Esophagus (tissue), 2 donors: ENCODE measurements around the gene SLC25A38. TPM values are rescaled to one million over a fixed set of nuclear protein-coding genes. Genes with fewer than 3 reads are reported as not detected.

Source experiments
- H3K27ac ChIP-seq, 2 donors: one replicate each; pipeline ENCODE4 v1.5.1; 2013; ENCODE audit warnings: low read depth in 2 of 2, mild to moderate bottlenecking in 2 of 2, inconsistent platforms in 1 of 2, low read length in 1 of 2, moderate library complexity in 1 of 2
- H3K27me3 ChIP-seq, 2 donors: one replicate each; pipeline ENCODE4 v1.6.1; 2013; ENCODE audit warnings: low read length in 2 of 2, control low read depth in 1 of 2, mild to moderate bottlenecking in 1 of 2; ENCODE audit not compliant: insufficient read depth in 2 of 2, control insufficient read depth in 1 of 2
- H3K36me3 ChIP-seq, 2 donors: one replicate each; pipeline ENCODE4 v1.6.1; 2013; ENCODE audit warnings: low read length in 1 of 2; ENCODE audit not compliant: control insufficient read depth in 2 of 2, insufficient read depth in 2 of 2
- H3K4me1 ChIP-seq, 2 donors: one replicate each; pipeline ENCODE4 v1.6.1; 2013; ENCODE audit warnings: low read length in 1 of 2; ENCODE audit not compliant: control insufficient read depth in 2 of 2, insufficient read depth in 2 of 2
- H3K4me3 ChIP-seq, 2 donors: one replicate each; pipeline ENCODE4 v1.5.1; 2013; ENCODE audit warnings: low read length in 2 of 2, mild to moderate bottlenecking in 2 of 2, low read depth in 1 of 2, moderate library complexity in 1 of 2
- H3K9me3 ChIP-seq, 2 donors: one replicate each; pipeline ENCODE4 v1.6.1; 2013; ENCODE audit warnings: mild to moderate bottlenecking in 2 of 2, low read depth in 1 of 2, low read length in 1 of 2, moderate library complexity in 1 of 2; ENCODE audit not compliant: control insufficient read depth in 2 of 2, insufficient read depth in 1 of 2
- WGBS, 2 donors: extraction: QIAGEN DNeasy Blood & Tissue Kit; methylation state at CpG; one replicate each; pipeline ENCODE4 v1.1.7; 2013; 5-methylcytosine and 5-hydroxymethylcytosine counted together
- polyA plus RNA-seq, 2 donors: library from polyadenylated mRNA; stranded (reverse); fragments of 200-250 nt; gene quantifications; one replicate each; pipeline ENCODE4 v1.2.3, GENCODE V29; 2013
- donor health status: healthy with polysubstance abuse.
- donor health status: Bipolar disorder and iron deficiency.

Gene SLC25A38, protein sequence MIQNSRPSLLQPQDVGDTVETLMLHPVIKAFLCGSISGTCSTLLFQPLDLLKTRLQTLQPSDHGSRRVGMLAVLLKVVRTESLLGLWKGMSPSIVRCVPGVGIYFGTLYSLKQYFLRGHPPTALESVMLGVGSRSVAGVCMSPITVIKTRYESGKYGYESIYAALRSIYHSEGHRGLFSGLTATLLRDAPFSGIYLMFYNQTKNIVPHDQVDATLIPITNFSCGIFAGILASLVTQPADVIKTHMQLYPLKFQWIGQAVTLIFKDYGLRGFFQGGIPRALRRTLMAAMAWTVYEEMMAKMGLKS
- 10 to 100 TPM in 1 of 2 donors, 1 to 10 TPM in 1; 9.2 to 11.9 TPM for polyA plus RNA-seq

DNA sequence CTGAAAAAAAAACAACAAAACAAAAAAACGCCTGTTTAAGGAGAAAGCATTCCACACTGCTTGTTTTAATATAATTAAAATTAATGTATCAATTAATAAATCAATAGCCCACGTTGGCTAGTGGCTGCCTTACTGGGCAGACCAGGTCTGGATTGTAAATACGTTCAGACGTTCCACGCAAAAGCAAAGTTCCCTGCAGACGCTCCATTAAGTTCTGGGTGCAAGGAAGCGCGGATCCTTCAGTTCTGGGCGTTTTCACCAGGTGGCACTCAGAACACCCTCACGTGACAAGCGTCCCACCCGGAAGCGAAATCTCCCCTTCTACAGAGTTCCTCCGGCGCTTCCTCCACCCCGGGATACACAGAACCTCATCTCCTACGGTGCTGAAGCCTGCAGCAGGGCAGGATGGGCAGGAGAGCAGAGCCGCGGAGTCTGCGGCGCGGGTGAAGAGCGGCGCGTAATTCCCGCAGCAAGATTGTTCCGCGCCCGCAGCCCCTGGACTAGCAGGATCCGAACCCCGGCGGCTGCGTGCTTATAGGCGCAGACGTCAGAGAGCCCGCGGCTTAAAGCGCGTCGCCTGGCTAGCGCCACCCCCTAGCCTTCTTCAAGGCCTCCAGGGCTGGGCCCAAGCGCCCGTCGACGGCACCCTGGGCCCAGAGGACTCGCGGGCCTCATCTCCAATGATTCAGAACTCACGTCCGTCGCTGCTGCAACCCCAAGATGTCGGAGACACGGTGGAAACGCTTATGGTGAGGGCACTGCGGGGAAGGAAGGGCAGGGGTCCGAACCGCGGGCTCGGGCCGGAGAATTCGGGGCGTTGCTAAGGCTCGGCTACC is at the start of gene SLC25A38:
Gene SLC25A38, plus strand, starts transcription at position 326 of the 836 bp plus-strand sequence. Its CDS starts 355 bp downstream, at position 681.
- Histone ChIP-seq H3K4me1 (peaks cover 0 to 4% of the 10 kb centered on the region in 2 donors), H3K9me3 (no peaks in the 10 kb centered on the region), H3K36me3 (no peaks in the 10 kb centered on the region), H3K4me3 (peak within 1 kb of the TSS; percentile 88 to 93), H3K27me3 (no peaks in the 10 kb centered on the region), H3K27ac (peak within 1 kb of the TSS; percentile 95 to 97)
- WGBS, 2 donors: 0% methylated on average over 62 of the region's 62 CpGs

DNA sequence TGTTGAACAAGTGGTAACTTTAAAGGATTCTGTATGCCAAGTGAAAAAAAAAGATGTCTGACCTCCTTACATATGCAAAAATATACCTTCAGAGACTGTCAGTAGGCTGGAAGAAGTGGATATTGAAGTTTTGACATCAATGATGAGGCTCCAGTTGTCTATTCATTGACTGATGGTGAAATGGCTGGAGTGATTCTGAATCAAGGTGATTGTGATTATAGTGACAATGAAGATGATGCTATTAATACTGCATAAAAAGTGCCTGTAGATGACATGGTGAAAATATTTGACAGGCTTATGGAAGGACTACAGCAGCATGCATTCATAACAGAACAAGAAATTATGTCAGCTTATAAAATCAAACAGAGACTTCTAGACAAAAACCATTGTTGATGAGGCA is 49.6 kb upstream of the SLC25A38 start:
- Histone ChIP-seq H3K9me3 (no peaks in the 10 kb centered on the region), H3K27me3 (no peaks in the 10 kb centered on the region), H3K27ac (no peak overlapping the region), H3K4me3 (no peak overlapping the region), H3K4me1 (no peaks in the 10 kb centered on the region), H3K36me3 (no peaks in the 10 kb centered on the region)

DNA sequence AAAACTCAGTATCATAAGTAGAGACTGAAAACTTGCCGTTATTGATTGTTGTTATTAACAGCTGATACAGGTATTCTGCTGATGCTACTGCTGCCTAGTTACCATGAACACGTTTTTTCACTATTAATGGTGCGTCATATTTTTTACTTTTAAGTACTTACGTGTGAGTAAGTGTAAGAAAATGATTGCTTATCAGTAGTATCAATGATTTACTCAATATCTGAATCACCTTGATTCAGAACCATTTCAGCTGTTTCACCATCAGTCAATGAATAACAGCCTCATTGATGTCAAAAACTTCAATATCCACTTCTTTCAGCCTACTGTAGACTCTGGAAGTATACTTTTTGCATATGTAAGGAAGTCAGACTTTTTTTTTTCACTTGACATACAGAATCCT is 49.0 kb upstream of the SLC25A38 start:
- no peak overlapping the region for H3K27ac ChIP-seq
- no peaks in the 10 kb centered on the region for H3K9me3 ChIP-seq
- 80 to 86% methylated on average over 4 of the region's 4 CpGs for WGBS, 2 donors
- no peak overlapping the region for H3K4me3 ChIP-seq
- H3K4me1 ChIP-seq: no peaks in the 10 kb centered on the region
- H3K36me3 ChIP-seq: no peaks in the 10 kb centered on the region
- no peaks in the 10 kb centered on the region for H3K27me3 ChIP-seq

DNA sequence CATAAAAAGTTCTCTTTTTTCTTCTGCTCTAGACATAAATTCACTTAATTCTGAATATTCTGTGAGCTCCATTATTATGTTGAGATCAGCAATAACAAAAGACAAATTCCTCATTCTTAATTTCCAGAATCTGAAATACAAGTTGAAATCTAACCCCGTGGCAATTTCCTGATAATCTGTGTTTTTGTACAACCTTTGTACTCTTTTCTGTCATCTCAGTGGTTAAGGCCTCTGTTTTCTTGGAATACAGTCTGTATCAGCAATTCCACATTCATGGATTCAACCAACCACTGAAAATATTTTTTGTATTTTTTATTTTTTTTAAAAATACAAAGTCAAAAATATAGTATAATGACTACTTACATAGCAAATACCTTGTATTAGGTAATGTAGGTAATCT is 45.0 kb upstream of the SLC25A38 start:
- no peaks in the 10 kb centered on the region for H3K36me3 ChIP-seq
- no peaks in the 10 kb centered on the region for H3K4me1 ChIP-seq
- no peaks in the 10 kb centered on the region for H3K27me3 ChIP-seq
- no peak overlapping the region for H3K4me3 ChIP-seq
- H3K9me3 ChIP-seq: no peaks in the 10 kb centered on the region
- no peak overlapping the region for H3K27ac ChIP-seq
- WGBS, 2 donors: 78 to 80% methylated on average over 1 of the region's 1 CpG

DNA sequence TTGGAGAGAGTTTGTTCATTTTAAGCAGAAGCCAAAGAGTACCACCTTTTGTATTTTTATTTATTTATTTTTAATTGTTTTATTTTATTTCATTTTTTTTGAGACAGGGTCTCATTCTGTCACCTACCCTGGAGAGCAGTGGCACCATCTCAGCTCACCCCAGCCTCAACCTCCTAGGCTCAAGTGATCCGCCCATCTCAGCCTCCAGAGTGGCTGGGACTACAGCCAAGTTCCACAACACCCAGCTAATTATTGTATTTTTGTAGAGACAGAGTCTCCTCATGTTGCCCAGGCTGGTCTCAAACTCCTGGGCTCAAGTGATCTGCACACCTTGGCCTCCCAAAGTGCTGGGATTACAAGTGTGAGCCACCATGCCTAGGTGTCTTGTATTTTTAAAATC is 44.1 kb upstream of the SLC25A38 start:
- Histone ChIP-seq H3K27ac (no peak overlapping the region), H3K27me3 (no peaks in the 10 kb centered on the region), H3K4me3 (no peak overlapping the region), H3K9me3 (no peaks in the 10 kb centered on the region), H3K4me1 (no peaks in the 10 kb centered on the region), H3K36me3 (no peaks in the 10 kb centered on the region)
- WGBS, 2 donors: 84 to 85% methylated on average over 1 of the region's 1 CpG

DNA sequence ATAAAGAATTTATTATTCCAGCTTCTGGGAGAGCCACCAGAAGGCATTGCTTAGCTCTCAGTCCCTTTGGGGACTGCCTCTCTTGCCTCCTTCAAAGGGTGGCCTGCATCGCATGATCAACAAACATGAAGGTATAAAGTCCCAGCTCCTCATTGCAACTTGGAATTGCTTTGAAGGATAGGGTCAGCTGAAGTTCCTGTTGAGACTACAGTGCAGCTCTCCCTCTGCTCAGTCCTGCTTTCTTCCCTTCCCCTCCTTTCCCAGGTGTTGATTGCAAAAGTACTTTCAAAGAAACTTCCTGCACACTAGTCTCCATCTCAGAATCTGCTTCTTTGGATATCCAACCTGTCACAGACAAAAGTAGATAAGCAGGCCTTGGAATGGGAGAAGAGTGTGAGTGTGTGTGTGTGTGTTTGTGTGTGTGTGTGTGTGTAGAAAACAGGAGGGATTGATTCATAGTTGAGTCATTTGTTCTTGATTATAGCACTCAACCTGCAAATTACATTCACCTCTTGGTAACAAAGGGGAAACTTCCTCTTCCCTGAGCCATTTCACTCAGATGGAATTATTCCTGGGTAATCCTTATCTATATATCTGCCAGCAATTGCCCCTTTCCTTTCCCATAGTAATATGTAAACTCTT is 40.0 kb upstream of the SLC25A38 start:
- no peak overlapping the region for H3K27ac ChIP-seq
- H3K36me3 ChIP-seq: no peaks in the 10 kb centered on the region
- no peak overlapping the region for H3K4me3 ChIP-seq
- WGBS, 2 donors: 77 to 95% methylated on average over 1 of the region's 1 CpG
- no peaks in the 10 kb centered on the region for H3K27me3 ChIP-seq
- H3K9me3 ChIP-seq: no peaks in the 10 kb centered on the region
- H3K4me1 ChIP-seq: no peaks in the 10 kb centered on the region

DNA sequence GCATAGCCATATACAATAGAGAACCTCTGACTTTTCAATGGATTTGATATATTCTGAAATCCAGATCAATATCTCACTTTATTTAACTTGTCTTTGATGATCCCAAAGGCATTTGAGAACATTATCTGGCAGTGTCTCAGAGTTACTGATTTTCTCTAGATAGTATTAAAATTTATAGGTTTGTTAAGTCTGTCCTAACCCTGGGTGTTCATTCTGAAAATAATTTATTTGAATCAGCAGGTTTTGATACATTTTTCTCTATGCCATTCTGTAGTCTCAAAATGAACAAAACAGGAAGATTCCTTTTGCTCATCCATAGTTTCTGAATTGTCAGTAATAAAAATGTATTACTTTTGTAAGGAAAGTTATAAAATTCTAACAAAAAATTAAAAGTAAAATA is 39.4 kb upstream of the SLC25A38 start:
- H3K27ac ChIP-seq: no peak overlapping the region
- no peaks in the 10 kb centered on the region for H3K9me3 ChIP-seq
- H3K4me3 ChIP-seq: no peak overlapping the region
- H3K36me3 ChIP-seq: no peaks in the 10 kb centered on the region
- H3K27me3 ChIP-seq: no peaks in the 10 kb centered on the region
- no peaks in the 10 kb centered on the region for H3K4me1 ChIP-seq

DNA sequence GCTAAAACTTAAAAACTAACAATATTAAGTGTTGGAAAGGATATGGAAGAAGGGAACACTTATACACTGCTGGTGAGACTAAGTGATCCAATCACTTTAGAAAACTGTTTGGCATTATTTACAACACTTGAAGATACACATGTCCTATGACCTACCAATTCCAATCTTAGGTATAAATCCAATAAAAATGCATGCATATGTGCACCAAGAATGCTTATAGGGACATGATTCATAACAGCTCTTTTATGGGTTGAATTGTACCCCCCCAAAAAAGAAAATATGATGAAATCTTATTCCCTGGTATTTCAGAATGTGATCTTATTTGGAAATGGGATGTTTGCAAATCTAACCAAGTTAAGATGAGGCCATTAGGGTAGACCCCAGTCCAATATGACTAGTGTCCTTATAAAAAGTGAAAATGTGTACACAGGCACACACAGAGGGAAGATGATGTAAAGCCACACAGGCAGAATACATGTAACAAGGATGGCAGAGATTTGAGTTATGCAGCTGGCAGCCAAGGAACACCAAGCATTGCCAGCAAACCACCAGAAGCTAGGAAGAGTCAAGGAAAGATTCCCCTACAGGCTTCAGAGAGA is 38.3 kb upstream of the SLC25A38 start:
- Histone ChIP-seq H3K4me1 (no peaks in the 10 kb centered on the region), H3K36me3 (no peaks in the 10 kb centered on the region), H3K4me3 (no peak overlapping the region), H3K9me3 (no peaks in the 10 kb centered on the region), H3K27ac (no peak overlapping the region), H3K27me3 (no peaks in the 10 kb centered on the region)

DNA sequence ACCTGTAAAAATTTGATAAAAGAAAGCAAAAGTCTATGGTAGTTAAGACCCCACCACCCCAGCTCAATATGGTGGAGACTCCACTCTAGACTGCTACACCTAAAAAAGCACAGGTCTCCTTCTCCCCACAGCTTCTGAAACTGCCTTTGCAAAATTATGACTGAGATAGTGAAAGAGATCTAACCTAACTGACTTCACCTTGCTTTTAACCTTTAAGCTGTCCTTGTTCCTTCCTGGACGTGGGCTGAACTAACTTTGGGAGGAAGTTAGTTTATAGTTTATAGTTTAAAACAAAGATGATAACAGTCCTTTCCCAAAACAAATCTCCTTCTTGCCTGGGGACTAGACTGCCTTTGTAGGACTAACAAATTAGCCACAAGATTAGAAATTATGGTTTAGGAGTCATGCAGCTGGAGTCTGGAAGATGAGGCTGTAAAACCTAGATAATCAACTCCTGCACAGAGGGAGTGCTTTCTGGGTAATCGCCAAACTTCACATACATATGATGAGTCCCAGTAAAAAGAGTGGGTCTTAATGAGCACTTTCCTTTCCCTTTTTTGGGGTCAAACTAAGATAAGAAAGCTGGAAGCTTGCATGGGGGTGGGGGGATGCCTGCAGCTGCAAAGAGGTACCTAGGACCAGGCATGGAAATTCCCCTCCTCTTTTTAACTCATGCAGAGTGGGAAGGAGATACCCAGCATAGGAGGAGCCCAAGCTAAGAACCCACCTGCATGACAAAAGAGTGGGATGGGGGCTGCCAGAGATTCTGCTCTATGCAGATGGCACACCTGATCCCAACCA is 36.2 kb upstream of the SLC25A38 start:
- Histone ChIP-seq H3K27me3 (no peaks in the 10 kb centered on the region), H3K27ac (no peak overlapping the region), H3K4me1 (no peaks in the 10 kb centered on the region), H3K36me3 (no peaks in the 10 kb centered on the region), H3K9me3 (no peaks in the 10 kb centered on the region), H3K4me3 (no peak overlapping the region)
- 52% methylated on average over 2 of the region's 2 CpGs for WGBS, 2 donors
